Activated CD8-positive, alpha-beta memory T cell treated with anti-CD3 and anti-CD28 coated beads, Interleukin-2, amount 50 U/mL, for 48 hours (primary cell): ENCODE data around the gene CCDC88C.
"Not testable (repeated sequence)": the region's sequence is repeated elsewhere in the genome, so short reads cannot be mapped to it uniquely, and the experiment has no call there.

Experiments used
- DNase-seq: peaks from one replicate; pipeline ENCODE4 v3.0.0-alpha.2; 2020

Gene CCDC88C

DNA sequence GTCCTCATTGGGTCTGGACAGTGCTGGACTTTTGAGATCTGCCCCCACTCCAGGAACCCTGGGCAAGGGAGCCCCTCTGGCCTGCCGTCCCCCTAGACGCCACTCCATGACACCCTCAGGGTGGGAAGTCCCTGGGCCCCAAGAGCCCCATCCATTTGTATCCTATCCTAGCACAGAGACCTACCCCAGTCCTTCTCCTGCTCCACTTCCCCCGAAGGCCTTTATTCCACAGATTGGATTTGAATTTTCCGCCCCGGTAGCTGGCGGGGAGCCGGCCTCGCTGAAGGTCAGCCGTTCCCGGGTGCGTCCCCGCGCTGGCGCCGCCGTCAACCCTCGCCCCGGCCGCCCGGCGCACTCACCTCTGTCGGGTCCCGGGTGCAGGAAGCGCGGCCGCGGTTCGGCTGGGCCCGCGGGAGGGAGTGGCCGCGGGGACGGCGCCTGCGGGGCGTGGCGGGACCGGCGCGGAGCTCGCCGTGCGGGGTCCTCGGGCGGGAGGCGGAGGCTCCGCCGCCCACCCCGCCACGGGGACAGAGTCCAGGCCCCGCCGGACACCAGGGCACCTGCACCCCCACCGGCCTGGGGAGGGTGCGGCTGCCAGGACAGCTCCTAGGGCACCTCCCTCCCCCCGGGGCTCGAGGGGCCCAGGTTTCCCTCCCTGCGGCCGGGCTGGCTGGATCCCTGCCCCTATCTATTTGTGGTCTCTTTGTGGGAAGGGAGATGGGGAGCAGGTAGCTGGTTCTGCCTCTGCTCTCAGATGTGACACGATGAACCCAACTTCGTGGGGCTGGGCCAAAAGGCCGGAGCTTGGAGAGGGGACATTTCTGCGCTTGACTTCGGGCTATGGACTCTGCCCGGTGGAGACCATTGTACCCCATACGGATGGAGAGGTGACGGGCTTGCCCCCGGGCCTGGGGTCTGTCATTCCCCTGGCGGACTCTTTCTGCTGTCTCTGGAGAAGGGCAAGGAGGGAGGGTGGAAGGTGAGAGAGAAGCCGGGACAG, 153.2 kb downstream of the CCDC88C start:
- DNase-seq: peak; percentile 67

DNA sequence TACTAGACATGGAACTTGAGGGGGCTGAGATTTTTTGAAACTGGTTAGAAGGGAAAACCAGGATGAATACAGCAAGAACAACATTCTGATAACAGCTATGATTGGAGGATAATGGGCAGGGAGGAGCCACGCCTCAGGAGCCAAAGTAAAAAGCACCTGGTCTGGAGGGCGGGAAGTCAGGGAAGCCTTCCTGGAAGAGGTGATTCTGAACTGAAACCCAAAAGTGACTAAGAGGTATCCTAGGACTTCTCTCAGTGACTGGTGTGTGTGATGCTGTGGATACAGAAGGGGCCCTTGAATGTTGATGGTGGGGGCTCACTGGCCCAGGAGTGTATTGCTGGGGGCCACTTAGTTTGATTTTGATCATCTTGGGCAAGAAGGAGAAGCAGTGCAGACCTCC, 154.3 kb downstream of the CCDC88C start:
- DNase-seq: no peak

DNA sequence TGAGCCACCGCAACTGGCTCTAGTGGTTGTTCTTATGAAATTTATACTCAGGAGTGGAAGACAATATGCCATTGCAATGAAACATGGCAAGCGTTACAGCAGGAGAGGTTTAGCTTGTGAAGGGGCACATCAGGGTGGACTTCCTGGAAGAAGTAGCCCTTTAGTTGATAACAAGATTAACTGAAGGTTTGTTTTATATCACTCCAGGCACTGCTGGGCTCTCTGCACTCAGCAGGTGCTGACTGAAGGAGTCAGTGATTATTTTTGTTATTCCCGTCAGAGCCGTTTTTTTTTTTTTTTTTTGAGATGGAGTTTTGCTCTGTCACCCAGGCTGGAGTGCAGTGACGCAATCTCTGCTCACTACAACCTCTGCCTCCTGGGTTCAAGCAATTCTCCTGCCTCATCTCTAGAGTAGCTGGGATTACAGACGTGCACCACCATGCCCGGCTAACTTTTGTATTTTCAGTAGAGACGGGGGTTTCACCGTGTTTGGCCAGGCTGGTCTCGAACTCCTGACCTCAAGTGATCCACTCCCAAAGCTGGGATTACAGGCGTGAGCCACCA, 155.6 kb downstream of the CCDC88C start:
- DNase-seq: no peak

- no peak for DNase-seq
Observed at GRCh38 chr14:91261115-91261514, 156.5 kb downstream of the CCDC88C start.

DNA sequence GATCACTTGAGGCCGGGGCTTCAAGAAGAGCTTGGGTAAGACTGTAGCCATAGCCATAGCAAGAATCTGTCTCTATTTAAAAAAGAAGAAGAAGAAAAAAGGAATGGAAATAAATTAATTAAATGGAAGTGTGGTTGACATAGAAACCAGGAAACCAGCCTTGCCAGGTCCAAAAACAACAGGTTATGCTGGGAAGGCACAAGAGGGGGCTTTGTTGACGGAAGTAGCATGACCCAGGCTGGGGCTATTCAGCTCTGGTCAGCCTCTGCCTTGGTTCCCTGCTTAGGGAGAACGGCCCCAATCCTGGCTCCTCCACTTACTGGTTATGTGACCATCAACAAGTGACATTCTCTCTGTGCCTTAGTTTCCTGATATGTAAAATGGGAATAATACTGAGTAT, 158.7 kb downstream of the CCDC88C start:
- no peak for DNase-seq

DNA sequence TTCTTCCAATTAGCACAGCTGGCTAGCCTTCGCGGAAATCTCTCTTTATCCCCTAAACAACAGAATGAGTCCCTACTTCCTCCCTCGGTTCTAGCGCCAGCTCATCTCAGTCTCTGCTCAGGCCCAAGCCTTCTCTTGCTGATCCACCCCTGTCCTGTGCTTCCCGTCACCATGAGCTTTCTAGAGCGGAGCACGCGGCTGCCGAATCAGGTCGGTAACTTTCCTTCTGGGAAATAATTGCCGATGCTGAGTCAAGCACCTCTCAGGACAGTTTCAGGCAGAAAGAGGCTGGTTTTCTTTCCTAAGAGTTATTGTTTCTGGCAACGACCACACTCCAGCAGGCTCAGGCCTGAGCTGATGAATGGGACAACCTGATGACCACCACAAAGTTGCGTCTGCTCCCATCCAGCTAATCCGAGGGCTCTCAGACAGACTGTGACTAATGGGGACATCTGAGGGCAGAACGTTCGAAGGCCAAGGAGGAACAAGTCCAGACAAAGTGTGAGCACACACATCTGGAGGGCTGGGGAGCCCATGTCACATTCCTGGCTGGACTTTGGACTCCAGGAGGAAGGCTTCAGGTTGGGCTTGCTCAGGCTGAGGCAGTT, 159.5 kb downstream of the CCDC88C start:
- no peak for DNase-seq

- no peak for DNase-seq
Observed at GRCh38 chr14:91257328-91258010, 160.2 kb downstream of the CCDC88C start.

DNA sequence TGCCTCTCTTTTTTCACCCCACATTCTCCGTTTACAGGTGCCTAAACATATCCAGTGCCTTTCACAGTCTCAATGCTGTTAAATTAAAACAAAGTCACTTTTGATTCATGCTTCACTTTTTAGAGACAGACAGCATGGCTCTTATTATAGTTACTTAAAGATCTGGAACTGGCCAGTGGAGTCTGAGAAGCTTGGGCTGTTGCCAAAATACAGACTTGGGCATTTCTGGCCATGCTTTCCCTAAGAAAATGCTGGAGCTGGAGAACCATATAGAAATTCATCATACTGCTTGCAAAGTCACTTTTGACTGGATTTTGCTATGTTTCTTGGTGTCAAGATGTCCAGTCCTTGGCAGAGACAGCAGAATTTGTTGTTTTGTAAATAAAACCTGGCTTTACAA, 161.0 kb downstream of the CCDC88C start:
- no peak for DNase-seq

GRCh38 chr14:91255026-91255695, 162.5 kb downstream of the CCDC88C start:
- no peak for DNase-seq

- DNase-seq: no peak
Observed at GRCh38 chr14:91254461-91254860, 163.2 kb downstream of the CCDC88C start.

GRCh38 chr14:91253795-91254323, 163.8 kb downstream of the CCDC88C start:
- DNase-seq: no peak

- DNase-seq: peak; percentile 74
Observed at GRCh38 chr14:91252871-91253794, 164.5 kb downstream of the CCDC88C start.

- no peak for DNase-seq
Observed at GRCh38 chr14:91250912-91251311, 166.7 kb downstream of the CCDC88C start.

DNA sequence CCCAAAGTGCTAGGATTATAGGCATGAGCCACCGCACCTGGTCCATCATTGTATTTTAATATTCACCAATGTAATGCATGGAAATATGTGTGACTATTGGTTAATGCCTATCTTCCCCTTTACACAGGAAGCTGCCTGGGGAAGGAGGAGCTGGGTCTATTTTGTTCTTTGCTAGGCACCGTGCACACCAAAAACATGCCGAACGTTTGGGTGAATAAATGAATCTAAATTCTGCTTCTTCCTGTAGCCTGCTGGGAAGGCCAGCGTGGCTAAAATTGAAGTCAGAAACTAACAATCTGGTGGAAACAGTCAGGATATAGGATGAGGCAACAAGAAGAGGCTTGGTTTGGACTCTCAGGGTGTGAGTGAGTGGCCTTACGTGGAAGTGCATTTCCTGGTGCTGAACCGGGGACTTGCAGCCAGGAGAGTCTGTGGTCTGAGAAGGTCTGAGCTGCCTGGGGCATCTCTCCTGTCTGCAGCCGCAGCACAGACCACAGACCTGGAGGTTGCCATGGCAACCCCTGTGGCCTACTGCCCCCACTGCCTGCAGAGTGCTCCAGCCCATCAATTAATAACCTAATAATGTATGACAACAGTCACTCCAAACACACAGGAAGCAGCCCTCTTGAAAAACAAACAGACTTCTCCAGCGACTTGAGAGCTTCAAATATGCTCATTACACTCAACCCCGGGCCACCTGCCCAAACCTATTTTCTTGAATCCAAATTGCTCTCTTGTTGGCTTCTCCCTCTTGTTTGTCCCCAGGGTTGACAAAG, 167.6 kb downstream of the CCDC88C start:
- DNase-seq: peak; percentile 67

- peak; percentile 80 for DNase-seq
Observed at GRCh38 chr14:91246051-91246852, 171.4 kb downstream of the CCDC88C start.

DNA sequence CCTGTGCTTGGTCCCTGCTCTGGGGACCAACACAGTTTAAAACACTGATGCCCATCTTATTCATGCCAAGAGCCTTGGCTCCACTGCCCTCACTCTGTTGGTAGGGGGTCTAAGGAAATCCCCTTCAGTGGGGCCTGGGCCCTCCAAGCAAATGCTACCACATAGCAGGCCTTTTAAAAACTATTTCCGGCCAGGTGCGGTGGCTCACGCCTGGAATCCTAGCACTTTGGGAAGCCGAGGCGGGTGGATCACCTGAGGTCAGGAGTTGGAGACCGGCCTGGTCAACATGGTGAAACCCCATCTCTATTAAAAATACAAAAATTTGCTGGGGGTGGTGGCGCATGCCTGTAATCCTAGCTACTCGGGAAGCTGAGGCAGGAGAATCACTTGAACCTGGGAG, 172.0 kb downstream of the CCDC88C start:
- not testable (repeated sequence) for DNase-seq

DNA sequence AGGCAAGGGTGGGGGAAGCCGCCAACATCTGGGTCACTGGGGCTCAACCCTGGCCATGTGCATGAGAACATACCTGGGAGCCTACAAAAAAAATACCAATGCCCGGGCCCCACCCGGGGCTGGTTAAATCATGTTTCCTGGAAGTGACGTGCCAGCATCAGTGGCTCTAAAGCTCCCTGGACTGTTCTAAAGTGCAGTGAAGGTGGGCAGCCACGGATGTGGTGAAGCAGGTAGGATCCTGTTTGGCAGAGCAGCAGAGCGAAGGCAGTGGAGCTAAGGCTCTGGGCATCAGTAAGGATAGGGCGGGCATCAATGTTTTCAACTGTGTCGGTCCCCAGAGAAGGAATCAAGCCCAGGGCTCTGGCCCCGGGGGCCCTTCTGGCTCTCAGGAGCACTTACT, 172.6 kb downstream of the CCDC88C start:
- DNase-seq: peak; percentile 78

GRCh38 chr14:91244501-91244901, 173.1 kb downstream of the CCDC88C start, which contains the start of gene GPR68:
GPR68 (minus strand) TSS chr14:91244704; CDS start chr14:91235050, 9,654 bp downstream.
- peak; percentile 74 for DNase-seq

DNA sequence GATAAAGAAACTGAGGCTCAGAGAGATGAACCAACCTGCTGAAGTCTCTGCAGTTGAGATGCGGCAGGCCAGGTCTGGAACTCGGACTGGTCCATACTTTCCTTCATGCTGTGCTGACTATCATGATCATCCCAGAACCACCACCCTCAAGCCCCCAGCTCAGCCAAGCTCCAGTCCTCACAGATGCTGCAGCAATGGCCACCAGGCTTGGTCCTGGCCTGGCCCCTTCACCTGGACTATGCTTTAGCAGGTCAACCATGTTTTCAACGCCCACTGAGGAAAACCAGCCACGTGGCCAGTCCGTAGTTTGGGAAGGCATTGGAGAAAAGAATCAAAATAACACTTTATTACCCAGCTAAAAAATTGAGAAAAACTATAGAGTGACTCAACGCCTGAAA, 174.5 kb downstream of the CCDC88C start:
- no peak for DNase-seq
